HEK293 (cell line): ENCODE data around the gene APBB2.

Experiments used
- CTCF ChIP-seq: fragments of 450-650 bp; formaldehyde crosslinking; IDR thresholded peaks from 2 replicates; pipeline ENCODE4 v1.5.1; 2016; ENCODE audit warnings: missing biosample characterization, missing genetic modification characterization
- SCRT1 ChIP-seq: fragments of 450-650 bp; formaldehyde crosslinking; IDR thresholded peaks from 2 replicates; pipeline ENCODE4 v1.5.1; 2016; ENCODE audit warnings: missing biosample characterization, missing genetic modification characterization, borderline replicate concordance
- YY1 ChIP-seq: fragments of 450-650 bp; formaldehyde crosslinking; IDR thresholded peaks from 2 replicates; pipeline ENCODE4 v1.5.1; 2018; ENCODE audit warnings: missing biosample characterization, missing genetic modification characterization
- ZNF274 ChIP-seq, 2 experiments: fragments of 200-500 bp in 1 of 2; fragments of 450-650 bp in 1 of 2; sonication (Bioruptor generic) in 1 of 2; formaldehyde crosslinking in 1 of 2; IDR thresholded peaks; 2 replicates each; pipeline versions ENCODE4 v1.5.1 to v1.6.1; 2014 to 2016; ENCODE audit warnings: borderline replicate concordance in 1 of 2, inconsistent platforms in 1 of 2, low read length in 1 of 2, missing biosample characterization in 1 of 2, missing genetic modification characterization in 1 of 2
- ZNF335 ChIP-seq: fragments of 450-650 bp; formaldehyde crosslinking; conservative IDR thresholded peaks from 2 replicates; pipeline ENCODE4 v1.5.1; 2016; ENCODE audit warnings: missing biosample characterization, missing genetic modification characterization
- ZNF501 ChIP-seq: fragments of 450-650 bp; formaldehyde crosslinking; IDR thresholded peaks from 2 replicates; pipeline ENCODE4 v1.5.1; 2016; ENCODE audit warnings: missing biosample characterization, missing genetic modification characterization

- TF ChIP-seq CTCF (no peak), YY1 (no peak), ZNF501 (tag by site-specific recombination) (no peak), SCRT1 (tag by site-specific recombination) (no peak), ZNF274 (IDR thresholded peaks at IDR 0.05; ENCODE audit: low read length) (no peak), ZNF274 (tag by site-specific recombination; IDR thresholded peaks at IDR 0.05; ENCODE audit: borderline replicate concordance) (no peak), ZNF335 (tag by site-specific recombination) (no peak)
Measured at GRCh38 chr4:41211951-41212615, 2.3 kb downstream of the APBB2 start.
